Prostate gland (tissue), 2 donors: ENCODE measurements around the gene CTNNA2. TPM values are rescaled to one million over a fixed set of nuclear protein-coding genes. Genes with fewer than 3 reads are reported as not detected.

Experiments used
- DNase-seq: peaks from one replicate; pipeline ENCODE4 v3.0.0-alpha.2; 2019; ENCODE audit warnings: low spot score
- H3K27ac ChIP-seq, 2 donors: fragments of 200-600 bp; sonication (generic); 2 replicates each; pipeline ENCODE4 v1.5.1; 2017 to 2019
- H3K27me3 ChIP-seq: fragments of 200-600 bp; sonication (generic); replicated peaks from 2 replicates; pipeline ENCODE4 v1.5.1; 2019; ENCODE audit not compliant: insufficient read depth
- H3K36me3 ChIP-seq, 2 donors: fragments of 200-600 bp; sonication (generic); 1 replicate in 1 of 2; 2 replicates in 1 of 2; pipeline versions ENCODE4 v1.5.1 to v1.8.1; 2017 to 2019
- H3K4me1 ChIP-seq: fragments of 200-600 bp; sonication (generic); replicated peaks from 2 replicates; pipeline ENCODE4 v1.5.1; 2019
- H3K4me3 ChIP-seq, 2 donors: fragments of 200-600 bp; sonication (generic); 2 replicates each; pipeline ENCODE4 v1.5.1; 2017 to 2019
- H3K9me3 ChIP-seq: fragments of 200-600 bp; sonication (generic); 2 replicates; pipeline ENCODE4 v1.5.1; 2017
- CTCF ChIP-seq, 4 experiments: fragments of 200-600 bp in 2 of 4; fragments of 450-650 bp in 2 of 4; sonication (generic) in 2 of 4; IDR thresholded peaks; 1 replicate in 3 of 4; 2 replicates in 1 of 4; pipeline ENCODE4 v1.5.1; 2016 to 2019; ENCODE audit warnings: antibody characterized with exemption in 4 of 4, mild to moderate bottlenecking in 2 of 4, moderate library complexity in 2 of 4
- POLR2A ChIP-seq: fragments of 450-650 bp; IDR thresholded peaks from one replicate; pipeline ENCODE4 v1.6.1; 2016; ENCODE audit warnings: antibody characterized with exemption, mild to moderate bottlenecking
- POLR2AphosphoS5 ChIP-seq: sonication (generic); formaldehyde crosslinking; IDR thresholded peaks from one replicate; pipeline ENCODE4 v1.6.1; 2017; ENCODE audit warnings: antibody characterized with exemption
- WGBS: methylation state at CpG from one replicate; pipeline ENCODE4 v1.1.5; 2018; 5-methylcytosine and 5-hydroxymethylcytosine counted together
- intact Hi-C: fragments of 100-400 bp; cut with DNase I; formaldehyde crosslinking; loops from one replicate; pipeline ENCODE4 v1.14.2; 2022
- total RNA-seq, 2 donors: library from RNA; depleted of rRNA; stranded (reverse); fragments of >200 nt; gene quantifications; one replicate each; pipeline ENCODE4 v1.1.0, GENCODE V29; 2016

Gene CTNNA2
- total RNA-seq, 2 donors from 2014 or later = 24.3 TPM; not detected in 1

GRCh38 chr2:80075719-80076118, 562.9 kb downstream of the CTNNA2 start:
- intact Hi-C loops = no loop called here
- 66% methylated on average over 1 of the region's 1 CpG for WGBS
- TF ChIP-seq POLR2A (no peak), POLR2AphosphoS5 (no peak)
- H3K4me3 ChIP-seq = no peak overlapping the region
- no peak overlapping the region for H3K27ac ChIP-seq
- H3K9me3 ChIP-seq = no peaks in the 10 kb centered on the region
- no peaks in the 10 kb centered on the region for H3K27me3 ChIP-seq
- no peaks in the 10 kb centered on the region for H3K36me3 ChIP-seq
- H3K4me1 ChIP-seq = no peaks in the 10 kb centered on the region
- no peak for DNase-seq

- Histone ChIP-seq H3K27me3 (no peaks in the 10 kb centered on the region), H3K36me3 (no peaks in the 10 kb centered on the region), H3K9me3 (no peaks in the 10 kb centered on the region), H3K27ac (no peak overlapping the region), H3K4me3 (no peak overlapping the region), H3K4me1 (no peaks in the 10 kb centered on the region)
- no peak for DNase-seq
- TF ChIP-seq CTCF (IDR thresholded peaks at IDR 0.05) = no peak
- WGBS = 93% methylated on average over 6 of the region's 6 CpGs
- intact Hi-C loops = no loop called here
These were observed 565.6 kb downstream of the CTNNA2 start for GRCh38 chr2:80078290-80079036.

- DNase-seq = no peak
- intact Hi-C loops = no loop called here
- no peak for TF ChIP-seq CTCF (IDR thresholded peaks at IDR 0.05)
- no peak for TF ChIP-seq POLR2AphosphoS5
- no peak for TF ChIP-seq POLR2A
- WGBS = 5% methylated on average over 9 of the region's 9 CpGs
- no peaks in the 10 kb centered on the region for H3K9me3 ChIP-seq
- H3K36me3 ChIP-seq = no peaks in the 10 kb centered on the region
- no peaks in the 10 kb centered on the region for H3K4me1 ChIP-seq
- no peak overlapping the region for H3K27ac ChIP-seq
- H3K27me3 ChIP-seq = no peaks in the 10 kb centered on the region
- no peak overlapping the region for H3K4me3 ChIP-seq
These were observed 568.1 kb downstream of the CTNNA2 start for GRCh38 chr2:80080957-80081356.

- H3K27ac ChIP-seq = no peak overlapping the region
- H3K4me3 ChIP-seq = no peak overlapping the region
- no peaks in the 10 kb centered on the region for H3K36me3 ChIP-seq
- no peaks in the 10 kb centered on the region for H3K9me3 ChIP-seq
- WGBS = 69% methylated on average over 2 of the region's 2 CpGs
- DNase-seq = no peak
- no peaks in the 10 kb centered on the region for H3K27me3 ChIP-seq
- no peaks in the 10 kb centered on the region for H3K4me1 ChIP-seq
- intact Hi-C loops = no loop called here
- TF ChIP-seq CTCF (IDR thresholded peaks at IDR 0.05) (no peak), POLR2AphosphoS5 (no peak), POLR2A (no peak)
These were observed 574.0 kb downstream of the CTNNA2 start for GRCh38 chr2:80086831-80087230.

GRCh38 chr2:80091237-80091636, 578.4 kb downstream of the CTNNA2 start:
- no peaks in the 10 kb centered on the region for H3K9me3 ChIP-seq
- no peaks in the 10 kb centered on the region for H3K27me3 ChIP-seq
- no peaks in the 10 kb centered on the region for H3K4me1 ChIP-seq
- intact Hi-C loops = no loop called here
- no peak for DNase-seq
- TF ChIP-seq POLR2AphosphoS5 (no peak), CTCF (IDR thresholded peaks at IDR 0.05) (no peak), POLR2A (no peak)
- no peaks in the 10 kb centered on the region for H3K36me3 ChIP-seq
- WGBS = 65% methylated on average over 4 of the region's 4 CpGs
- H3K27ac ChIP-seq = no peak overlapping the region
- no peak overlapping the region for H3K4me3 ChIP-seq
